GM23248 (cell line): Measurements from ENCODE around the gene GOLGA6D. TPM values are rescaled to one million over a fixed set of nuclear protein-coding genes. Genes with fewer than 3 reads are reported as not detected.
A peak's percentile ranks its signal among the peaks of the same experiment; 100 is the strongest.
"Not testable (repeated sequence)": the region's sequence is repeated elsewhere in the genome, so short reads cannot be mapped to it uniquely, and the experiment has no call there.

Source experiments
- DNase-seq: peaks from one replicate; pipeline ENCODE4 v3.0.0-alpha.2; 2015
- H2AFZ ChIP-seq: fragments of 200-600 bp; sonication (generic); 2 replicates; pipeline ENCODE4 v1.6.1; 2016; ENCODE audit warnings: antibody characterized with exemption
- H3F3A ChIP-seq: fragments of 200-600 bp; sonication (generic); 2 replicates; pipeline ENCODE4 v1.6.1; 2016; ENCODE audit warnings: mild to moderate bottlenecking, antibody characterized with exemption, mixed run types; ENCODE audit not compliant: insufficient read depth
- H3K27ac ChIP-seq: fragments of 200-600 bp; sonication (generic); 2 replicates; pipeline ENCODE4 v1.5.1; 2016; ENCODE audit warnings: mild to moderate bottlenecking
- H3K27me3 ChIP-seq: fragments of 200-600 bp; sonication (generic); replicated peaks from 2 replicates; pipeline ENCODE4 v1.6.1; 2016; ENCODE audit warnings: mild to moderate bottlenecking; ENCODE audit not compliant: insufficient read depth
- H3K36me3 ChIP-seq: fragments of 200-600 bp; sonication (generic); 2 replicates; pipeline ENCODE4 v1.6.1; 2016; ENCODE audit warnings: low read depth, mild to moderate bottlenecking
- H3K4me1 ChIP-seq: fragments of 200-600 bp; sonication (generic); 2 replicates; pipeline ENCODE4 v1.6.1; 2016; ENCODE audit warnings: mild to moderate bottlenecking; ENCODE audit not compliant: insufficient read depth
- H3K4me2 ChIP-seq: fragments of 200-600 bp; sonication (generic); one replicate; pipeline ENCODE4 v1.6.1; 2016; ENCODE audit warnings: mild to moderate bottlenecking; ENCODE audit not compliant: unreplicated experiment
- H3K4me3 ChIP-seq: fragments of 200-600 bp; sonication (generic); 2 replicates; pipeline ENCODE4 v1.5.1; 2016; ENCODE audit warnings: mild to moderate bottlenecking
- H3K79me2 ChIP-seq: fragments of 200-600 bp; sonication (generic); 2 replicates; pipeline ENCODE4 v1.6.1; 2016; ENCODE audit warnings: mild to moderate bottlenecking; ENCODE audit not compliant: insufficient read depth
- H3K9ac ChIP-seq: fragments of 200-600 bp; sonication (generic); 2 replicates; pipeline ENCODE4 v1.6.1; 2016; ENCODE audit warnings: mild to moderate bottlenecking
- H3K9me2 ChIP-seq: fragments of 200-600 bp; sonication (generic); 2 replicates; pipeline ENCODE4 v1.6.1; 2016; ENCODE audit warnings: mixed run types, mild to moderate bottlenecking, moderate library complexity; ENCODE audit not compliant: insufficient read depth
- H3K9me3 ChIP-seq: fragments of 200-600 bp; sonication (generic); one replicate; pipeline ENCODE4 v1.6.1; 2017; ENCODE audit warnings: low read depth
- H4K20me1 ChIP-seq: fragments of 200-600 bp; sonication (generic); 2 replicates; pipeline ENCODE4 v1.6.0; 2016; ENCODE audit not compliant: insufficient read depth
- EZH2 ChIP-seq: fragments of 200-600 bp; sonication (generic); IDR thresholded peaks from 2 replicates; pipeline ENCODE4 v1.6.1; 2018; ENCODE audit warnings: antibody characterized with exemption, mild to moderate bottlenecking; ENCODE audit not compliant: insufficient read depth, poor library complexity, severe bottlenecking
- EZH2phosphoT487 ChIP-seq: fragments of 200-600 bp; sonication (generic); IDR thresholded peaks from 2 replicates; pipeline ENCODE4 v1.6.1; 2018; ENCODE audit warnings: antibody characterized with exemption, moderate library complexity, mild to moderate bottlenecking, low read depth; ENCODE audit not compliant: insufficient read depth
- WGBS, 2 experiments: methylation state at CpG; one replicate each; pipeline ENCODE4 v1.1.6; 2015 to 2017; ENCODE audit warnings: low lambda C conversion rate in 2 of 2, low coverage in 1 of 2; ENCODE audit errors: missing lambda C conversion rate in 2 of 2; 5-methylcytosine and 5-hydroxymethylcytosine counted together
- in situ Hi-C: fragments of 300-500 bp; cut with MboI; formaldehyde crosslinking; loops from 2 replicates; pipeline ENCODE4 v1.15.0; 2020
- polyA plus RNA-seq: library from polyadenylated mRNA; unstranded; fragments of >200 nt; fragmentation: Nextera tagmentation; extraction: Ambion mirVana; gene quantifications from 2 replicates; pipeline ENCODE4 v1.2.1, GENCODE V29; 2016
- total RNA-seq: library from RNA; depleted of rRNA; stranded (reverse); fragments of >200 nt; shearing (Covaris generic); gene quantifications from 2 replicates; pipeline ENCODE4 v1.2.3, GENCODE V29; 2014

Gene GOLGA6D
- total and polyA plus RNA-seq, 2 experiments from 2014 or later: not detected

GRCh38 chr15:75300026-75300425 lies 17.4 kb downstream of the GOLGA6D start:
- in situ Hi-C loops, H3K9me3 ChIP-seq, H3K27ac ChIP-seq, H2AFZ ChIP-seq, H3K4me1 ChIP-seq, H3K9ac ChIP-seq, H3K4me2 ChIP-seq, H3K79me2 ChIP-seq, H3K4me3 ChIP-seq, DNase-seq, H3K36me3 ChIP-seq, H4K20me1 ChIP-seq, H3F3A ChIP-seq, H3K9me2 ChIP-seq: not testable (repeated sequence)
- 23 to 33% methylated on average over 4 to 5 of the region's 6 CpGs for WGBS, 2 experiments
- H3K27me3 ChIP-seq: peaks cover 25% of the 10 kb centered on the region

GRCh38 chr15:75302318-75302717 lies 19.7 kb downstream of the GOLGA6D start:
- no peaks in the 10 kb centered on the region for H3K9me2 ChIP-seq
- no peak overlapping the region for H3K27ac ChIP-seq
- H3K4me2 ChIP-seq: no peak overlapping the region
- in situ Hi-C loops: no loop called here
- H3K36me3 ChIP-seq: no peaks in the 10 kb centered on the region
- peaks cover 31% of the 10 kb centered on the region for H3K27me3 ChIP-seq
- H3K9ac ChIP-seq: no peak overlapping the region
- no peaks in the 10 kb centered on the region for H3K79me2 ChIP-seq
- 55 to 56% methylated on average over 9 of the region's 9 CpGs for WGBS, 2 experiments
- TF ChIP-seq EZH2phosphoT487: no peak
- no peak for TF ChIP-seq EZH2
- H4K20me1 ChIP-seq: no peaks in the 10 kb centered on the region
- H2AFZ ChIP-seq: no peak overlapping the region
- DNase-seq: no peak
- H3K9me3 ChIP-seq: no peaks in the 10 kb centered on the region
- no peaks in the 10 kb centered on the region for H3F3A ChIP-seq
- no peaks in the 10 kb centered on the region for H3K4me1 ChIP-seq
- H3K4me3 ChIP-seq: no peak overlapping the region

GRCh38 chr15:75302753-75303152 lies 20.1 kb downstream of the GOLGA6D start:
- H3K4me3 ChIP-seq, H3K4me1 ChIP-seq, H3K36me3 ChIP-seq, H2AFZ ChIP-seq, H3K9ac ChIP-seq, H4K20me1 ChIP-seq, in situ Hi-C loops, H3K79me2 ChIP-seq, H3K9me3 ChIP-seq, H3K4me2 ChIP-seq, H3K9me2 ChIP-seq, H3K27ac ChIP-seq, H3F3A ChIP-seq, DNase-seq: not testable (repeated sequence)
- 79 to 92% methylated on average over 4 of the region's 4 CpGs for WGBS, 2 experiments
- H3K27me3 ChIP-seq: peaks cover 34% of the 10 kb centered on the region

GRCh38 chr15:75306188-75306587 lies 23.6 kb downstream of the GOLGA6D start:
- no peaks in the 10 kb centered on the region for H3K9me2 ChIP-seq
- DNase-seq: no peak
- no peak overlapping the region for H3K4me3 ChIP-seq
- H4K20me1 ChIP-seq: no peaks in the 10 kb centered on the region
- H3K4me1 ChIP-seq: no peaks in the 10 kb centered on the region
- H2AFZ ChIP-seq: no peak overlapping the region
- no peak overlapping the region for H3K9ac ChIP-seq
- H3K4me2 ChIP-seq: no peak overlapping the region
- in situ Hi-C loops: no loop called here
- H3K9me3 ChIP-seq: no peaks in the 10 kb centered on the region
- WGBS, 2 experiments: 43 to 49% methylated on average over 3 of the region's 3 CpGs
- H3K27me3 ChIP-seq: peaks cover 46% of the 10 kb centered on the region
- no peak overlapping the region for H3K27ac ChIP-seq
- TF ChIP-seq EZH2phosphoT487: no peak
- TF ChIP-seq EZH2: no peak
- no peaks in the 10 kb centered on the region for H3K36me3 ChIP-seq
- H3F3A ChIP-seq: no peaks in the 10 kb centered on the region
- no peaks in the 10 kb centered on the region for H3K79me2 ChIP-seq

GRCh38 chr15:75307778-75308390 lies 25.2 kb downstream of the GOLGA6D start:
- H2AFZ ChIP-seq: no peak overlapping the region
- H4K20me1 ChIP-seq: no peaks in the 10 kb centered on the region
- H3K4me2 ChIP-seq: no peak overlapping the region
- TF ChIP-seq EZH2 (no peak), EZH2phosphoT487 (no peak)
- no peaks in the 10 kb centered on the region for H3F3A ChIP-seq
- H3K27ac ChIP-seq: no peak overlapping the region
- H3K79me2 ChIP-seq: no peaks in the 10 kb centered on the region
- no peak overlapping the region for H3K4me3 ChIP-seq
- peaks cover 49% of the 10 kb centered on the region for H3K27me3 ChIP-seq
- H3K9ac ChIP-seq: no peak overlapping the region
- in situ Hi-C loops: no loop called here
- H3K4me1 ChIP-seq: no peaks in the 10 kb centered on the region; the same call in 1 of the 2 replicates
- no peaks in the 10 kb centered on the region for H3K9me3 ChIP-seq
- no peaks in the 10 kb centered on the region for H3K36me3 ChIP-seq
- 35 to 38% methylated on average over 15 of the region's 15 CpGs for WGBS, 2 experiments
- peak; percentile 41 for DNase-seq
- H3K9me2 ChIP-seq: no peaks in the 10 kb centered on the region
